ENCODE results near the gene PLK2.

PLK2 gene

GRCh38 chr5:58497386-58497785 lies 37.5 kb upstream of the PLK2 start:
- ChIA-PET CTCF (interaction anchor here (0.6 to 7.3 kb wide), 12 partner anchors 8 to 1595 kb away, joined by 3 to 118 read pairs (median 4); no protein-coding TSS in a partner anchor), POLR2A (no interaction called here)
- no peaks in the 10 kb centered on the region for H3K36me3 ChIP-seq (ENCODE audit: control insufficient read depth in 2 of 2, insufficient read depth in 1 of 2, low read length in 2 of 2)
- TF ChIP-seq ZNF596 (tag by site-specific recombination; IDR thresholded peaks at IDR 0.05) = no peak
- no peak for TF ChIP-seq ZNF514 (tag by site-specific recombination; IDR thresholded peaks at IDR 0.05)
- no peak for TF ChIP-seq INSM2 (tag by site-specific recombination; IDR thresholded peaks at IDR 0.05)
- no peak for TF ChIP-seq ZNF140 (tag by site-specific recombination; IDR thresholded peaks at IDR 0.05)
- TF ChIP-seq PRDM1 (tag by site-specific recombination; IDR thresholded peaks at IDR 0.05) = no peak
- TF ChIP-seq ZNF366 (tag by site-specific recombination; conservative IDR thresholded peaks at IDR 0.05) = no peak
- no peak for TF ChIP-seq RBAK (tag by site-specific recombination; IDR thresholded peaks at IDR 0.05)
- TF ChIP-seq ZNF391 (tag by site-specific recombination; IDR thresholded peaks at IDR 0.05; ENCODE audit: borderline replicate concordance, low read depth) = no peak
- no peak for TF ChIP-seq ZNF549 (tag by site-specific recombination; IDR thresholded peaks at IDR 0.05)
- TF ChIP-seq OSR2 (tag by site-specific recombination; IDR thresholded peaks at IDR 0.05) = no peak
- no peak for TF ChIP-seq ZBTB20 (tag by site-specific recombination; IDR thresholded peaks at IDR 0.05)
- TF ChIP-seq KLF1 (tag by site-specific recombination; IDR thresholded peaks at IDR 0.05) = no peak
- no peak for TF ChIP-seq ZNF76 (tag by site-specific recombination; IDR thresholded peaks at IDR 0.05; ENCODE audit: borderline replicate concordance, low read depth)
- TF ChIP-seq HOXC10 (CRISPR knock-in tag; IDR thresholded peaks at IDR 0.05) = no peak
- no peak for TF ChIP-seq ZNF335 (tag by site-specific recombination; conservative IDR thresholded peaks at IDR 0.05)
- TF ChIP-seq ZNF510 (tag by site-specific recombination; IDR thresholded peaks at IDR 0.05; ENCODE audit: insufficient replicate concordance) = no peak
- no peak for TF ChIP-seq ZNF600 (tag by site-specific recombination; IDR thresholded peaks at IDR 0.05)
- no peak overlapping the region for H3K4me3 ChIP-seq (ENCODE audit: low read depth, low read length)
- no peaks in the 10 kb centered on the region for H3K4me1 ChIP-seq (ENCODE audit: control insufficient read depth, insufficient read depth, low read length)
- no peaks in the 10 kb centered on the region for H3K9me3 ChIP-seq (ENCODE audit: control insufficient read depth, insufficient read depth, low read depth, low read length)
- H3K27ac ChIP-seq (ENCODE audit: extremely low read depth, low read depth, low read length) = no peak overlapping the region

GRCh38 chr5:58496488-58496887 lies 36.6 kb upstream of the PLK2 start:
- CTCF ChIA-PET = interaction anchor here (0.6 to 7.3 kb wide), 12 partner anchors 7 to 1595 kb away, joined by 3 to 118 read pairs (median 3); no protein-coding TSS in a partner anchor
- Histone ChIP-seq H3K36me3 (ENCODE audit: control insufficient read depth in 2 of 2, insufficient read depth in 1 of 2, low read length in 2 of 2) (no peaks in the 10 kb centered on the region), H3K4me3 (ENCODE audit: low read depth, low read length) (no peak overlapping the region), H3K4me1 (ENCODE audit: control insufficient read depth, insufficient read depth, low read length) (no peaks in the 10 kb centered on the region), H3K27ac (ENCODE audit: extremely low read depth, low read depth, low read length) (no peak overlapping the region), H3K9me3 (ENCODE audit: control insufficient read depth, insufficient read depth, low read depth, low read length) (no peaks in the 10 kb centered on the region)
- POLR2A ChIA-PET = no interaction called here
- TF ChIP-seq ZNF560 (tag by site-specific recombination; IDR thresholded peaks at IDR 0.05; ENCODE audit: borderline replicate concordance) (no peak), ZNF18 (tag by site-specific recombination; IDR thresholded peaks at IDR 0.05) (no peak), ZNF16 (tag by site-specific recombination; IDR thresholded peaks at IDR 0.05; ENCODE audit: low read depth) (no peak), KLF17 (tag by site-specific recombination; IDR thresholded peaks at IDR 0.05) (no peak), ZNF24 (tag by site-specific recombination; IDR thresholded peaks at IDR 0.05) (no peak), ZNF654 (tag by site-specific recombination; IDR thresholded peaks at IDR 0.05; ENCODE audit: low read depth) (no peak), ZNF571 (tag by site-specific recombination; IDR thresholded peaks at IDR 0.05) (no peak), PBX3 (CRISPR knock-in tag; IDR thresholded peaks at IDR 0.05) (no peak), ZNF488 (tag by site-specific recombination; IDR thresholded peaks at IDR 0.05) (no peak), YY2 (tag by site-specific recombination; IDR thresholded peaks at IDR 0.05) (no peak), ZNF692 (tag by site-specific recombination; IDR thresholded peaks at IDR 0.05) (no peak), ZNF747 (tag by site-specific recombination; IDR thresholded peaks at IDR 0.05) (no peak), ZNF404 (tag by site-specific recombination; IDR thresholded peaks at IDR 0.05) (no peak), ZFP69B (tag by site-specific recombination; IDR thresholded peaks at IDR 0.05) (no peak)

All from HEK293 (cell line).